Common myeloid progenitor, CD34-positive (primary cell): ENCODE data around the gene FAM118B.

Experiments used
- CTCF ChIA-PET: fragments of 350-600 bp; sonication (Branson Sonifier 250); formaldehyde crosslinking; loops from one replicate; lab custom pipeline; 2021; ENCODE audit warnings: antibody characterized with exemption; lab: Charles Lee
- POLR2A ChIA-PET: fragments of 350-600 bp; sonication (Branson Sonifier 250); formaldehyde crosslinking; loops from one replicate; lab custom pipeline; 2021; ENCODE audit warnings: antibody characterized with exemption; lab: Charles Lee
- DNase-seq, 3 donors: peaks; one replicate each; pipeline versions ENCODE4 v3.0.0 to v3.0.0-alpha.2; 2013
- H3K27ac ChIP-seq, 2 experiments: 1 replicate in 1 of 2; 2 replicates in 1 of 2; pipeline ENCODE4 v1.7.0; 2013; ENCODE audit warnings: inconsistent platforms in 2 of 2, low read length in 2 of 2, mild to moderate bottlenecking in 2 of 2, low read depth in 1 of 2, moderate library complexity in 1 of 2; ENCODE audit not compliant: severe bottlenecking in 2 of 2, insufficient read depth in 1 of 2, poor library complexity in 1 of 2
- H3K27me3 ChIP-seq, 5 experiments: replicated peaks in 2 of 5; 1 replicate in 3 of 5; 2 replicates in 2 of 5; pipeline versions ENCODE4 v1.6.1 to v1.7.0; 2013; ENCODE audit warnings: low read length in 4 of 5, mild to moderate bottlenecking in 2 of 5, moderate library complexity in 2 of 5, inconsistent platforms in 1 of 5; ENCODE audit not compliant: insufficient read depth in 5 of 5, control insufficient read depth in 4 of 5
- H3K36me3 ChIP-seq, 4 experiments: 1 replicate in 2 of 4; 2 replicates in 2 of 4; pipeline versions ENCODE4 v1.6.1 to v1.7.0; 2013; ENCODE audit warnings: low read length in 3 of 4, control low read depth in 1 of 4, mild to moderate bottlenecking in 1 of 4; ENCODE audit not compliant: control insufficient read depth in 4 of 4, insufficient read depth in 4 of 4
- H3K4me1 ChIP-seq, 4 experiments: 1 replicate in 3 of 4; 2 replicates in 1 of 4; pipeline versions ENCODE4 v1.6.1 to v1.7.1; 2013; ENCODE audit warnings: low read length in 3 of 4, mild to moderate bottlenecking in 3 of 4, control low read depth in 1 of 4, inconsistent platforms in 1 of 4, moderate library complexity in 1 of 4; ENCODE audit not compliant: control insufficient read depth in 4 of 4, insufficient read depth in 4 of 4; ENCODE audit errors: control extremely low read depth in 1 of 4
- H3K4me3 ChIP-seq, 7 experiments: 1 replicate in 4 of 7; 2 replicates in 3 of 7; pipeline versions ENCODE4 v1.5.1 to v1.7.0; 2013; ENCODE audit warnings: mild to moderate bottlenecking in 7 of 7, low read length in 6 of 7, moderate library complexity in 6 of 7, inconsistent platforms in 2 of 7, low read depth in 2 of 7, control low read depth in 1 of 7; ENCODE audit not compliant: insufficient read depth in 4 of 7, control insufficient read depth in 1 of 7; ENCODE audit errors: extremely low read depth in 1 of 7
- H3K9me3 ChIP-seq, 5 experiments: 1 replicate in 4 of 5; 2 replicates in 1 of 5; pipeline versions ENCODE4 v1.6.1 to v1.7.1; 2013; ENCODE audit warnings: low read length in 4 of 5, mild to moderate bottlenecking in 2 of 5, inconsistent platforms in 1 of 5, low read depth in 1 of 5, moderate library complexity in 1 of 5; ENCODE audit not compliant: control insufficient read depth in 4 of 5, insufficient read depth in 2 of 5; ENCODE audit errors: control extremely low read depth in 1 of 5
- WGBS: methylation state at CpG from one replicate; pipeline ENCODE4 v1.1.5; 2013; ENCODE audit not compliant: insufficient coverage; 5-methylcytosine and 5-hydroxymethylcytosine counted together

The FAM118B gene

GRCh38 chr11:126310992-126311310 lies 99.4 kb downstream of the FAM118B start:
- CTCF ChIA-PET, result interaction anchor here (0.7 to 11.9 kb wide), 41 partner anchors 8 to 1034 kb away, joined by 3 to 105 read pairs (median 5); partner anchors contain the start of gene ST3GAL4

GRCh38 chr11:126311401-126312291 lies 100.1 kb downstream of the FAM118B start:
- DNase-seq, result peak; percentile 25 to 84 (median 70)
- H3K9me3 ChIP-seq, result peaks cover 0 to 2% (median 0%) of the 10 kb centered on the region in 5 experiments
- no peaks in the 10 kb centered on the region for H3K27me3 ChIP-seq
- ChIA-PET CTCF (interaction anchor here (0.7 to 11.9 kb wide), 40 partner anchors 7 to 1034 kb away, joined by 3 to 105 read pairs (median 5); partner anchors contain the start of gene ST3GAL4), POLR2A (interaction anchor here (1.2 kb wide), 1 partner anchor 105 kb away, joined by 4 read pairs; no protein-coding TSS in a partner anchor)
- H3K4me3 ChIP-seq, result no peak overlapping the region
- peaks cover 3 to 50% (median 25%) of the 10 kb centered on the region in 4 experiments for H3K4me1 ChIP-seq
- WGBS, result 73% methylated on average over 9 of the region's 14 CpGs
- no peak overlapping the region for H3K27ac ChIP-seq
- H3K36me3 ChIP-seq, result peaks cover 0 to 42% (median 8%) of the 10 kb centered on the region in 4 experiments

More at GRCh38 chr11:126310992-126311310, 99.4 kb downstream of the FAM118B start:
- peaks cover 3 to 50% (median 25%) of the 10 kb centered on the region in 4 experiments for H3K4me1 ChIP-seq
- POLR2A ChIA-PET, result interaction anchor here (0.5 to 1.3 kb wide), 3 partner anchors 82 to 109 kb away, joined by 3 to 4 read pairs (median 3); no protein-coding TSS in a partner anchor
- H3K27me3 ChIP-seq, result no peaks in the 10 kb centered on the region
- no peak for DNase-seq
- 51% methylated on average over 5 of the region's 6 CpGs for WGBS
- H3K27ac ChIP-seq, result no peak overlapping the region
- peaks cover 0 to 42% (median 11%) of the 10 kb centered on the region in 4 experiments for H3K36me3 ChIP-seq
- peaks cover 0 to 2% (median 0%) of the 10 kb centered on the region in 5 experiments for H3K9me3 ChIP-seq
- no peak overlapping the region for H3K4me3 ChIP-seq
